ENCODE results near the gene HOXA6.

DNA sequence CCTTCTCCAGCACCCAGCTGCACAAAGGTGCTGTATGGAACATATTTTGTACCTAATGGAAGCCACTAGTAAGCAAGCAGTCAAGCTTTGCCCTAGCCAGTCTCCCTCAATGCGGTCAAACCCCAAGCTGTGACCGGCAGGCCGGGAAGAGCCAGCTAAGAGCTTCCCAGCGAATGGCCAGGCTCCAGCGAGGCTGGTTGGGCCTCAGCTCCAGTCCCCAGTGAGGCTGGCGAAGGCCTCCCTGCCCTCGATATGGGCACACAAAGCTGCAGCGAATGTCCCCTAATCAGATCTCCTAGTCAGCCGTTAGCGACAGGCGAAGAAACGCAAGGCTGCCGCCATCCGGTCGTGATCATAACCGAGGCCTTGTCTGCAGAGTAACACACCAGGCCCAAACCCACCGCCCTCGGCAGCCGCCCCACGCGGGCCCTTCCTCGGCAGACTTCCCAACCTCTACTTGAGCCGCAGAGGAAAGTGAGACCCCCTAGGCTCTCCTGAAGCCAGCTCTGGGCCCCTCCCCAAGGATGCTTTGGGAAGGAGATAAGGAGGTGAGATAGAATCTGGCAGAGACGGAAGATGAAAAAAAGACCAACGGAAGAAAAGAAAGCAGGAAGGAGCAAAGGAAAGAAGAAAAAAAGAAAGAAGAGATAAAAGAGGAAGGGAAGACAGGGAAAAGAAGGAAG lies 20.8 kb upstream of the HOXA6 start:
- TF ChIP-seq, protein P1, sequence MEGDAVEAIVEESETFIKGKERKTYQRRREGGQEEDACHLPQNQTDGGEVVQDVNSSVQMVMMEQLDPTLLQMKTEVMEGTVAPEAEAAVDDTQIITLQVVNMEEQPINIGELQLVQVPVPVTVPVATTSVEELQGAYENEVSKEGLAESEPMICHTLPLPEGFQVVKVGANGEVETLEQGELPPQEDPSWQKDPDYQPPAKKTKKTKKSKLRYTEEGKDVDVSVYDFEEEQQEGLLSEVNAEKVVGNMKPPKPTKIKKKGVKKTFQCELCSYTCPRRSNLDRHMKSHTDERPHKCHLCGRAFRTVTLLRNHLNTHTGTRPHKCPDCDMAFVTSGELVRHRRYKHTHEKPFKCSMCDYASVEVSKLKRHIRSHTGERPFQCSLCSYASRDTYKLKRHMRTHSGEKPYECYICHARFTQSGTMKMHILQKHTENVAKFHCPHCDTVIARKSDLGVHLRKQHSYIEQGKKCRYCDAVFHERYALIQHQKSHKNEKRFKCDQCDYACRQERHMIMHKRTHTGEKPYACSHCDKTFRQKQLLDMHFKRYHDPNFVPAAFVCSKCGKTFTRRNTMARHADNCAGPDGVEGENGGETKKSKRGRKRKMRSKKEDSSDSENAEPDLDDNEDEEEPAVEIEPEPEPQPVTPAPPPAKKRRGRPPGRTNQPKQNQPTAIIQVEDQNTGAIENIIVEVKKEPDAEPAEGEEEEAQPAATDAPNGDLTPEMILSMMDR (IDR thresholded peaks at IDR 0.05): no peak
- TF ChIP-seq POLR2A (IDR thresholded peaks at IDR 0.05): no peak

All from heart left ventricle (tissue), 13 donors.